Skin of body (tissue), 2 donors: Measurements from ENCODE around the gene JAM3. TPM values are rescaled to one million over a fixed set of nuclear protein-coding genes. Genes with fewer than 3 reads are reported as not detected.
"Not testable (repeated sequence)": the region's sequence is repeated elsewhere in the genome, so short reads cannot be mapped to it uniquely, and the experiment has no call there.

Experiments
- DNase-seq: peaks from one replicate; lab custom pipeline; 2025; lab: John Stamatoyannopoulos, UW
- total RNA-seq: library from RNA; depleted of rRNA; stranded (reverse); fragments of >200 nt; gene quantifications from one replicate; pipeline ENCODE4 v1.2.3, GENCODE V29; 2014

JAM3 gene
- total RNA-seq, 1 donor from 2014 or later = 41.0 TPM

- DNase-seq = no peak
Observed at GRCh38 chr11:134176284-134176683, 107.4 kb downstream of the JAM3 start.

GRCh38 chr11:134178032-134178674, 109.3 kb downstream of the JAM3 start:
- DNase-seq = no peak

- no peak for DNase-seq
Observed at GRCh38 chr11:134181707-134182106, 112.8 kb downstream of the JAM3 start.

DNA sequence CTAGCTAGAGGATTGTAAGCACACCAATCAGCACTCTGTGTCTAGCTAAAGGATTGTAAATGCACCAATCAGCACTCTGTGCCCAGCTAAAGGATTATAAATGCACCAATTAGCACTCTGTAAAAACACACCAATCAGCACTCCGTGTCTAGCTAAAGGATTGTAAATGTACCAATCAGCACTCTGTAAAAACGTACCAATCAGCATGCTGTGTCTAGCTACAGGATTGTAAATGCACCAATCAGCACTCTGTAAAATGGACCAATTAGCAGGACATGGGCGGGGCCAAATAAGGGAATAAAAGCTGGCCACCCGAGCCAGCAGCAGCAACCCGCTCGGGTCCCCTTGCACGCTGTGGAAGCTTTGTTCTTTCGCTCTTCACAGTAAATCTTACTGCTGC, 119.2 kb downstream of the JAM3 start:
- not testable (repeated sequence) for DNase-seq

- no peak for DNase-seq
Observed at GRCh38 chr11:134196756-134197155, 127.9 kb downstream of the JAM3 start.

- no peak for DNase-seq
Observed at GRCh38 chr11:134199531-134199930, 130.7 kb downstream of the JAM3 start.

GRCh38 chr11:134200688-134201087, 131.8 kb downstream of the JAM3 start:
- DNase-seq = no peak

Other genes starting within 250 kb of the JAM3 start
- gene SPATA19, start 223.6 kb upstream of the JAM3 start, total RNA-seq = not detected
- gene IGSF9B, start 112.1 kb upstream of the JAM3 start, total RNA-seq = 2.0 TPM
- gene NCAPD3, start 154.9 kb downstream of the JAM3 start, total RNA-seq = 22.2 TPM
- 33.2 TPM for gene VPS26B, start 155.6 kb downstream of the JAM3 start, total RNA-seq
- gene THYN1, start 184.3 kb downstream of the JAM3 start, total RNA-seq = 28.8 TPM
- 22.4 TPM for gene ACAD8, start 184.5 kb downstream of the JAM3 start, total RNA-seq
- gene GLB1L3, start 207.3 kb downstream of the JAM3 start, total RNA-seq = 0.39 TPM